HG03139 (cell line): Measurements from ENCODE around the gene SLC6A11.
A peak's percentile ranks its signal among the peaks of the same experiment; 100 is the strongest.

Experiments used
- ATAC-seq: cut with Tn5 transposase; IDR thresholded peaks from one replicate; pipeline ENCODE4 v1.9.1; 2021; ENCODE audit not compliant: unreplicated experiment

SLC6A11 gene

GRCh38 chr3:10837849-10838248 is 21.8 kb downstream of the SLC6A11 start:
- no peak for ATAC-seq

DNA sequence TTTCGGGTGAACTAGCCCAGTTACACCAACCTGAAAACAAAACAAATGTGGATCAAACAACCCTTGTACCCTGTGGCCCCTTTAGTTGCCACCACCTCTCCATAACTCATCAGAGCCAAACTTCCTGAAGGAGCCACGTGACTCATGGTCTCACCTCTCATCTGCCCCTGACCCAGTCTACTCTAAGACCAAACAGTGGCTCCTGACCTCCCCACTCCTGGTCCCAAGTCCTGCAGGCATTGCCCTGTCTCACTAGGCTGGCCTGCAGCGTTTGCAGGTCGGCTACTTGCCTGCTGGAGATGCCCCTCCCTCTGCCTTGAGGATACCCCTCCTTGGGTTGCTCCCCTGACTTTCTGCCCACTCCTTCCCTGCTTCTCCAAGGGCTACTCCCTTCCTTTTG is 23.1 kb downstream of the SLC6A11 start:
- ATAC-seq = no peak

DNA sequence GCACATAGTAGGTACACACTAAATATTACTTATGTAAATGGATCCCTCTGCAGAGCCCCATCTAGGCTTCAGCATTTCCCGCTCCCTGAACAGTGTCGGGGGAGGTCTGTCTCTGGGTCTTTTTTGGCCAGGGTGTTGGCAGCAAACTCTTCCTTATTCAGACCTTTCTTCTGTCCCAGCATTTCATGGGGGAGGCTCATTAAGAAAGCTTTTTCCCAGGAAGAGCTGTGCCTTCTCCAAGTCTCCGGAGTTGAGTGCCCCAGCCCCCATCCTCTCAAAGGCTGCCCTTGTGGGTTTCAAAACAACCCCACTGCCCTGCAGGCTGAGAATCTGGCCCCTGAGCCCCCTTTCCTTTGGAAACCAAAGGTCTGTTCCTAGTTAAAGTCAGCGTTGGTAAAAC is 25.1 kb downstream of the SLC6A11 start:
- ATAC-seq = no peak

- no peak for ATAC-seq
Measured at GRCh38 chr3:10843378-10843777, 27.4 kb downstream of the SLC6A11 start.

DNA sequence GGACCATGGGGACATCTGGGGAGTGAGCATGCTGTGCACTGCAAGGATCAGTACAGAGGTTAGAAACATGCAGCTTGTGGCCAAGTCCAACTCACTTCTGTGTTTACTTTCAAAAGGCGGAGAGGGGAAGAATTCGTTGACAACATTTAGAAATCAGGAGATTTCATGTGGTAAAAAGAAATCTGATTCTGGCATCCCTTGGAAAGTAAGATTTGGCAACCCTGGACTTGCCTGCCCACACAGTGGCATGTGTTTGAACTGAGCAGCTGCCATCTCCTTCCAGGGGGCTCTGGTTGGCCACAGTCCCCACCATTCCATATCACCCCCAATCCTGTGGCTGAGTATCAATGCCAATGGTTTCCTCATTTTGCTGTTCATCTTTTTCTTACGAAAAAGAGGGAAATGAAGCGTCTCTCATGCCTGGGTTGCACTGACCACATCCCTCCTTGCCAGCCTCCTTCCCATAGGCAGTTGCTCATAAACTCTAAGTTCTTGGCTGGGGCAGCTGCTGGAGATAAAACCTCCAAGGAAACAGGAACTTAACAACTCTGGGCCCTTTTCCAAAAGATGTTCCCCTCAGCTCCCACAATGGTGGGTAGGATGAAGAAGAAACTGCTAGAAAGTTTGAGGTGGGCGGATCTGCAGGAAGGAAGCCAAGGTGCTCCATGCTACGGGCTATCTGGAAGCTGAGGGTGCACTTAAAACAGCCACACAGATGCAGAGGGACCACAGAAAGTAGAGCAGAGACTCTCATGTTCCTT is 29.2 kb downstream of the SLC6A11 start:
- no peak for ATAC-seq

DNA sequence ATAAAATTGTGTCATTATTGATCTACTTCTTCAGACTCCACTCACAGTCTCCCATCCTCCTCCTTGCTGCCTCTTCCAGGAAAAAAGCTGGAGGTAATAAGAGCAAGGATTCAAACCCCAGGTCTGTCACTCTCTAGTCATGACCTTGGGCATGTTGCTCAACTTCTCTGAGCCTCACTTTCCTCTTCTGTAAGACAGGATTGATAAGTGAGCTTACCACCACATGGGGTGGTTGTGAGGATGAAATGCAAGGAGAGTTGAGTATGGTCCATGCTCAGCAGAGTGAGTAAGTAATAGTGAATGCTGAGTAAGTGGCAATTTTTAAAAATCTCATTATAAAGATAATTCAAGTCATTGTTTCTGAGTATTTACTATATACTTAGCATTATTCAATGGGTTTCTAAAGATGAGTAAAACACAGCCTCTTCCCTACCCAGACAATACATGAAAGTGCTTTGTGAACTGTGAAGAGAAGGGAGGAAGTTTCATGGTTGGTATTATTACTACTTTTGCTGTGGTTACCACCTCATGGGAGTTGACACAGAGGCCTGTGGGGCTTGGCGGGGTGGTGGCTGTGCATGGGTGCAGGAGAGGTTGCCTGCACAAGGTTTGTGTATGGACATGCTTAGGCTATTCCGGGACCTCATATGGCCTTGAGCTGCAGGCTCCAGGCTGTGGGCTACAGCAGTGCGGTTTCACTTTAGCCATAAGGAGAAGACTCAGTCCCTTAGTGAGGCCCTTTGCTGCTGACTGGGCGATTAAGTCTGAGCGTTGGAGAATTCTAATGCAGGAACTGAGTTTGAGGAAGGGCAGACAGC is 30.0 kb downstream of the SLC6A11 start:
- ATAC-seq = peak; percentile 70

- ATAC-seq = no peak
Measured at GRCh38 chr3:10846657-10846975, 30.6 kb downstream of the SLC6A11 start.

DNA sequence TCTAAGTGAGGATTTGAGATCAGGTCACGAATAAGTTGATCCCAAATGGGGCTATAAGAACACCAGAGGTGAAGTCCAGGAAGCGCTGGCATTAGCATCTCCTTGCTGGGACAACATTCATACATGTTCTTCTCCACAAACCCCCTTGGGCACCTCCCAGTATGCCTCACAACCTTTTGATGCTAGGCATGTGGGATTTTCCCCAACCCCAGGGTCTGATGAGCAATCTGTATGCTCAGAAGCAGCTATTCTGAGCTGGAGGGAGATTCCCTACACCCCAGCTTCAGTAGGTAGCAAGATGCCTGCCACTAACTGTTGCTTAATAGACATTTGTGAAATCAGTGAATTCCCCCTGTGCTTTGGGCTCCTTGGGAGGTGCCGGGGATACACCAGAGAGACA is 32.2 kb downstream of the SLC6A11 start:
- no peak for ATAC-seq

- no peak for ATAC-seq
Measured at GRCh38 chr3:10852066-10852808, 36.2 kb downstream of the SLC6A11 start.

GRCh38 chr3:10855083-10855870 is 39.2 kb downstream of the SLC6A11 start:
- no peak for ATAC-seq

- no peak for ATAC-seq
Measured at GRCh38 chr3:10855871-10856662, 40.0 kb downstream of the SLC6A11 start.

- ATAC-seq = no peak
Measured at GRCh38 chr3:10857235-10857634, 41.2 kb downstream of the SLC6A11 start.

DNA sequence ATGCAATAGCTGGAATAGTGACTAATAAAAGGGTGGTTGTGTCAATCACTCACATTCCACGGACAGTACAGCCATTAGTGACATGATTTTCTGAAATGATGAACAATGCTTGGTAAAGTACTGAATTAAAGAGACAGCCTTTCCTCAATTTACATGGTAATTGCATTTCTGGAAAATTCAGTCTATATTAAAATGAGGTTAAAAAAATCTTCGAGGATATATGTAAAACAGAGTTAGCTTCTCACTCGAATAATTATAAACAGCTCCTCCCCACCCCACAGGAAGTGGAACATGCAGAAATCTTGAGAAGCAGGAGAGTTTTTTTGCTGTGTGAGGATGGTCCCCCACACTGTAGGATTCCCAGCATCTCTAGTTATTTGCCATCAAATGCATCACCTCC is 42.1 kb downstream of the SLC6A11 start:
- no peak for ATAC-seq

- no peak for ATAC-seq
Measured at GRCh38 chr3:10867384-10867783, 51.4 kb downstream of the SLC6A11 start.

GRCh38 chr3:10869460-10869859 is 53.4 kb downstream of the SLC6A11 start:
- ATAC-seq = no peak

DNA sequence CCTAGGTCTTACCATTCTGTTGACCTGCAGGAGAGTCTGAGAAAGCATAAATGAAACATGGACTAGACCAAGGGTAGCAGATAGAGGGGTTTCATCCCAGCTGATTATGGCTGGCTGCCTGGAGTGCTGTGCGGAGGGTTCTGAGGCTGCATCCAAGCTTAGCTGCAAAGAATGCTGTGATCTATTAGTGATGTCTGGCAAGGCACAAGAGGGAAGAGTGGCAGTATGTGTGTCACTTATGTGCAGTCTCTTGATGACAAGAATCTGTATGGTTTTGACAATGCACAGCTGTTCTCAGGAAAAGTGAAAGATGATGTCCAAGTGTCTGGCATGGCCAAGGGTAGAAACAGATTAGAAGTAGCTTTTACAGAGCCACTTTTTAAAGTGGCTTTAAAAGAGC is 54.3 kb downstream of the SLC6A11 start:
- no peak for ATAC-seq

GRCh38 chr3:10873415-10873814 is 57.4 kb downstream of the SLC6A11 start:
- ATAC-seq = no peak

DNA sequence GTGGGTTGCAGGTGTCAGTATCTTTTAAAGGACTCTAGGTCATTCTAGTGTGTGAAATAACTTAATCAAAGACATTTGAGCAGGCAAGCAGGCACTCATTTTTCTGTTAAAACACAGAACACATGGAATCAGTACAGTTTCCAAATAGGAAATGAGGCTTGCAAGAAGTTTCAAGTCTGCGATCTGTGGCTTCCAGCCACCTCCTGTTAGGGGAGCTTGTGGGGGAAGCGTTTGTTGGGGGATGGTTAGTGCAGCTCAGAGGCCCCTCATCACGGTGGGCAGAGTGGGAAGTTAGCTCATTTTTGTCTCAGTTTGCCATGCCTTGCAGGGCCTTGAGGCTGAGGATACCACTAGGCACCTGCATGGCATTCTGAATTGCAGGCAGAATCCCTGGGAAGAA is 59.9 kb downstream of the SLC6A11 start:
- no peak for ATAC-seq

GRCh38 chr3:10876661-10877060 is 60.6 kb downstream of the SLC6A11 start:
- ATAC-seq = no peak

- ATAC-seq = no peak
Measured at GRCh38 chr3:10882851-10883250, 66.8 kb downstream of the SLC6A11 start.
